SK-N-SH treated with all-trans-retinoic acid at 6 μM for 48 hours (cell line): ENCODE data around the gene RGS7.

ENCODE experiments used
- ATAC-seq: fragments of 200-7000 bp; cut with Tn5 transposase; 3 replicates; pipeline ENCODE4 v1.9.1; 2020; ENCODE audit warnings: mild to moderate bottlenecking, moderate library complexity
- ARNTL ChIP-seq: fragments of 450-650 bp; formaldehyde crosslinking; IDR thresholded peaks from 2 replicates; pipeline ENCODE4 v1.5.0; 2020; ENCODE audit warnings: low read depth, mild to moderate bottlenecking, moderate library complexity, borderline replicate concordance
- BACH2 ChIP-seq: fragments of 250-450 bp; sonication (Bioruptor Pico); IDR thresholded peaks from 2 replicates; pipeline ENCODE4 v1.9.0; 2021; ENCODE audit warnings: mild to moderate bottlenecking, borderline replicate concordance
- CSDC2 ChIP-seq: fragments of 250-450 bp; sonication (Bioruptor Pico); IDR thresholded peaks from 2 replicates; pipeline ENCODE4 v1.5.0; 2020; ENCODE audit warnings: mild to moderate bottlenecking, moderate library complexity
- CSRNP3 ChIP-seq: fragments of 250-450 bp; sonication (Bioruptor Pico); IDR thresholded peaks from 2 replicates; pipeline ENCODE4 v1.5.1; 2021; ENCODE audit warnings: mild to moderate bottlenecking, moderate library complexity
- ESRRG ChIP-seq: fragments of 250-450 bp; sonication (Bioruptor Pico); IDR thresholded peaks from 2 replicates; pipeline ENCODE4 v1.6.1; 2021; ENCODE audit warnings: mild to moderate bottlenecking
- GLIS3 ChIP-seq: fragments of 250-450 bp; sonication (Bioruptor Pico); IDR thresholded peaks from 2 replicates; pipeline ENCODE4 v1.5.0; 2020; ENCODE audit warnings: mild to moderate bottlenecking, moderate library complexity
- ISL1 ChIP-seq: fragments of 250-450 bp; sonication (Bioruptor Pico); IDR thresholded peaks from 2 replicates; pipeline ENCODE4 v2.1.2; 2022; ENCODE audit warnings: mild to moderate bottlenecking, moderate library complexity
- OSR1 ChIP-seq: fragments of 250-450 bp; sonication (Bioruptor Pico); IDR thresholded peaks from 2 replicates; pipeline ENCODE4 v1.8.0; 2022; ENCODE audit warnings: moderate library complexity, mild to moderate bottlenecking, inconsistent platforms
- PPARA ChIP-seq: fragments of 250-450 bp; sonication (Bioruptor Pico); IDR thresholded peaks from 2 replicates; pipeline ENCODE4 v1.5.0; 2020; ENCODE audit warnings: mild to moderate bottlenecking, borderline replicate concordance
- RARB ChIP-seq: fragments of 250-450 bp; sonication (Bioruptor Pico); IDR thresholded peaks from 2 replicates; pipeline ENCODE4 v1.8.0; 2021; ENCODE audit warnings: mild to moderate bottlenecking, moderate library complexity
- SNAI2 ChIP-seq: fragments of 250-450 bp; sonication (Bioruptor Pico); IDR thresholded peaks from 2 replicates; pipeline ENCODE4 v1.5.0; 2020; ENCODE audit warnings: mild to moderate bottlenecking, moderate library complexity
- TCF4 ChIP-seq: fragments of 250-450 bp; sonication (Bioruptor Pico); IDR thresholded peaks from 2 replicates; pipeline ENCODE4 v1.8.0; 2021; ENCODE audit warnings: mild to moderate bottlenecking, moderate library complexity, borderline replicate concordance
- TOX ChIP-seq: fragments of 250-450 bp; sonication (Bioruptor Pico); IDR thresholded peaks from 2 replicates; pipeline ENCODE4 v1.8.0; 2021; ENCODE audit warnings: mild to moderate bottlenecking, moderate library complexity, borderline replicate concordance
- ZC3H10 ChIP-seq: fragments of 250-450 bp; sonication (Bioruptor Pico); IDR thresholded peaks from 2 replicates; pipeline ENCODE4 v1.5.1; 2021; ENCODE audit warnings: mild to moderate bottlenecking, moderate library complexity
- ZFP3 ChIP-seq: fragments of 250-450 bp; sonication (Bioruptor Pico); IDR thresholded peaks from 2 replicates; pipeline ENCODE4 v1.5.0; 2020; ENCODE audit warnings: mild to moderate bottlenecking, moderate library complexity
- ZFP30 ChIP-seq: fragments of 450-650 bp; formaldehyde crosslinking; IDR thresholded peaks from 2 replicates; pipeline ENCODE4 v1.5.0; 2022; ENCODE audit warnings: mild to moderate bottlenecking, moderate library complexity
- ZNF565 ChIP-seq: fragments of 450-650 bp; formaldehyde crosslinking; conservative IDR thresholded peaks from 2 replicates; pipeline ENCODE4 v1.5.0; 2020; ENCODE audit warnings: low read depth, mild to moderate bottlenecking, moderate library complexity
- ZNF8 ChIP-seq: fragments of 450-650 bp; formaldehyde crosslinking; IDR thresholded peaks from 2 replicates; pipeline ENCODE4 v1.5.0; 2020; ENCODE audit warnings: mild to moderate bottlenecking, moderate library complexity
- TF ChIP-seq, protein P1 (sequence below): fragments of 250-450 bp; sonication (Bioruptor Pico); IDR thresholded peaks from 2 replicates; pipeline ENCODE4 v1.8.0; 2021; ENCODE audit warnings: low read depth, mild to moderate bottlenecking, moderate library complexity, borderline replicate concordance
- TF ChIP-seq, protein P2 (sequence below): fragments of 250-450 bp; sonication (Bioruptor Pico); IDR thresholded peaks from 2 replicates; pipeline ENCODE4 v1.8.0; 2020; ENCODE audit warnings: mild to moderate bottlenecking, moderate library complexity, borderline replicate concordance
- TF ChIP-seq, protein P3 (sequence below): fragments of 250-450 bp; sonication (Bioruptor Pico); IDR thresholded peaks from 2 replicates; pipeline ENCODE4 v1.5.1; 2020; ENCODE audit warnings: low read depth, mild to moderate bottlenecking, moderate library complexity
- TF ChIP-seq, protein P4 (sequence below): fragments of 250-450 bp; sonication (Bioruptor Pico); IDR thresholded peaks from 2 replicates; pipeline ENCODE4 v1.5.0; 2020; ENCODE audit warnings: mild to moderate bottlenecking, moderate library complexity

The RGS7 gene

GRCh38 chr1:240942901-240943300 lies 414.1 kb downstream of the RGS7 start:
- TF ChIP-seq ESRRG (CRISPR knock-in tag), result no peak
- TF ChIP-seq CSRNP3, result no peak
- no peak for TF ChIP-seq ISL1 (CRISPR knock-in tag)
- no peak for TF ChIP-seq CSDC2 (CRISPR knock-in tag)
- TF ChIP-seq, protein P1, sequence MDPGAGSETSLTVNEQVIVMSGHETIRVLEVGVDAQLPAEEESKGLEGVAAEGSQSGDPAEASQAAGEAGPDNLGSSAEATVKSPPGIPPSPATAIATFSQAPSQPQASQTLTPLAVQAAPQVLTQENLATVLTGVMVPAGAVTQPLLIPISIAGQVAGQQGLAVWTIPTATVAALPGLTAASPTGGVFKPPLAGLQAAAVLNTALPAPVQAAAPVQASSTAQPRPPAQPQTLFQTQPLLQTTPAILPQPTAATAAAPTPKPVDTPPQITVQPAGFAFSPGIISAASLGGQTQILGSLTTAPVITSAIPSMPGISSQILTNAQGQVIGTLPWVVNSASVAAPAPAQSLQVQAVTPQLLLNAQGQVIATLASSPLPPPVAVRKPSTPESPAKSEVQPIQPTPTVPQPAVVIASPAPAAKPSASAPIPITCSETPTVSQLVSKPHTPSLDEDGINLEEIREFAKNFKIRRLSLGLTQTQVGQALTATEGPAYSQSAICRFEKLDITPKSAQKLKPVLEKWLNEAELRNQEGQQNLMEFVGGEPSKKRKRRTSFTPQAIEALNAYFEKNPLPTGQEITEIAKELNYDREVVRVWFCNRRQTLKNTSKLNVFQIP (CRISPR knock-in tag), result no peak
- no peak for TF ChIP-seq ZFP30 (CRISPR knock-in tag)
- TF ChIP-seq OSR1 (CRISPR knock-in tag), result no peak
- no peak for TF ChIP-seq ZNF565 (CRISPR knock-in tag)
- no peak for TF ChIP-seq ARNTL
- TF ChIP-seq GLIS3 (CRISPR knock-in tag), result no peak
- no peak for TF ChIP-seq PPARA
- TF ChIP-seq ZFP3 (CRISPR knock-in tag), result no peak
- TF ChIP-seq RARB (CRISPR knock-in tag), result no peak
- no peak for TF ChIP-seq TOX
- no peak for TF ChIP-seq ZC3H10 (CRISPR knock-in tag)
- no peak for TF ChIP-seq BACH2 (CRISPR knock-in tag)
- TF ChIP-seq, protein P2, sequence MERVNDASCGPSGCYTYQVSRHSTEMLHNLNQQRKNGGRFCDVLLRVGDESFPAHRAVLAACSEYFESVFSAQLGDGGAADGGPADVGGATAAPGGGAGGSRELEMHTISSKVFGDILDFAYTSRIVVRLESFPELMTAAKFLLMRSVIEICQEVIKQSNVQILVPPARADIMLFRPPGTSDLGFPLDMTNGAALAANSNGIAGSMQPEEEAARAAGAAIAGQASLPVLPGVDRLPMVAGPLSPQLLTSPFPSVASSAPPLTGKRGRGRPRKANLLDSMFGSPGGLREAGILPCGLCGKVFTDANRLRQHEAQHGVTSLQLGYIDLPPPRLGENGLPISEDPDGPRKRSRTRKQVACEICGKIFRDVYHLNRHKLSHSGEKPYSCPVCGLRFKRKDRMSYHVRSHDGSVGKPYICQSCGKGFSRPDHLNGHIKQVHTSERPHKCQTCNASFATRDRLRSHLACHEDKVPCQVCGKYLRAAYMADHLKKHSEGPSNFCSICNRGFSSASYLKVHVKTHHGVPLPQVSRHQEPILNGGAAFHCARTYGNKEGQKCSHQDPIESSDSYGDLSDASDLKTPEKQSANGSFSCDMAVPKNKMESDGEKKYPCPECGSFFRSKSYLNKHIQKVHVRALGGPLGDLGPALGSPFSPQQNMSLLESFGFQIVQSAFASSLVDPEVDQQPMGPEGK (CRISPR knock-in tag), result no peak
- TF ChIP-seq TCF4 (CRISPR knock-in tag), result no peak
- no peak for TF ChIP-seq ZNF8 (CRISPR knock-in tag)
- ATAC-seq, result no peak

DNA sequence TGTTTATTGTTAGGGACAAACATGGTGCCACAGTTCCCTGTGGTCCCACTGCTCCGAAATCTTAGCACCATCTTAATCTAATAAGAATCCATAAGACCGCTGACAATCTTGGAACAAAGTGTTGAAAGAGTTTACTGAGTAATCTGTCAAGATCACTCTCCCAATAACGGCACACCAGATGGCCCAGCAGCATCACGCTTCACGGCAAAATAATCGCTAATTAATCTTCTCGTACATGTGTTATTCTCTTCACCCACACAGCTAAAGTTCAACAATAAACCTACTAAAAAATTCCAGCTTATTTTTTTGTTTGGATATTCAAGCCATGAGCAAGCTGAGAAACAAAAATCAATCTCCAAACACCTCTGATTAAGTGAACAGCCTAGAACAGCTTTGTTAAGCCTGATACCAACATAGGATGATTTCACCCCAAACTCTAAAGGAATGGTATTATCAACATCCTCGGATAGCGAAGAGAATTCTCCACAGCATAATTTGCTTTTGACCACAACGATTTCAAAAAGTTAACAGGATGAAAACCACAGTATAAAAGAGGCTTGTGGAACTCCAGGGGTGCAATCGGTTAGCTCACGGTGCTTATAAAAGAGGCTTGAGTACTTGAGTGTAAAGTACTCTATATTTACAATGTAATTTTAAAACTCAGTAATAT lies 415.2 kb downstream of the RGS7 start:
- ATAC-seq, result no peak
- no peak for TF ChIP-seq PPARA
- TF ChIP-seq, all 23 proteins: peak for 0

GRCh38 chr1:240936911-240937668 lies 419.9 kb downstream of the RGS7 start:
- ATAC-seq, result no peak
- TF ChIP-seq BACH2 (CRISPR knock-in tag) (no peak), ZC3H10 (CRISPR knock-in tag) (no peak), ESRRG (CRISPR knock-in tag) (no peak), SNAI2 (CRISPR knock-in tag) (no peak), ARNTL (no peak), ZFP30 (CRISPR knock-in tag) (no peak), CSDC2 (CRISPR knock-in tag) (no peak), CSRNP3 (no peak), PPARA (no peak)
- TF ChIP-seq, protein P3, sequence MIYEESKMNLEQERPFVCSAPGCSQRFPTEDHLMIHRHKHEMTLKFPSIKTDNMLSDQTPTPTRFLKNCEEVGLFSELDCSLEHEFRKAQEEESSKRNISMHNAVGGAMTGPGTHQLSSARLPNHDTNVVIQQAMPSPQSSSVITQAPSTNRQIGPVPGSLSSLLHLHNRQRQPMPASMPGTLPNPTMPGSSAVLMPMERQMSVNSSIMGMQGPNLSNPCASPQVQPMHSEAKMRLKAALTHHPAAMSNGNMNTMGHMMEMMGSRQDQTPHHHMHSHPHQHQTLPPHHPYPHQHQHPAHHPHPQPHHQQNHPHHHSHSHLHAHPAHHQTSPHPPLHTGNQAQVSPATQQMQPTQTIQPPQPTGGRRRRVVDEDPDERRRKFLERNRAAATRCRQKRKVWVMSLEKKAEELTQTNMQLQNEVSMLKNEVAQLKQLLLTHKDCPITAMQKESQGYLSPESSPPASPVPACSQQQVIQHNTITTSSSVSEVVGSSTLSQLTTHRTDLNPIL (CRISPR knock-in tag), result no peak
- TF ChIP-seq, protein P4, sequence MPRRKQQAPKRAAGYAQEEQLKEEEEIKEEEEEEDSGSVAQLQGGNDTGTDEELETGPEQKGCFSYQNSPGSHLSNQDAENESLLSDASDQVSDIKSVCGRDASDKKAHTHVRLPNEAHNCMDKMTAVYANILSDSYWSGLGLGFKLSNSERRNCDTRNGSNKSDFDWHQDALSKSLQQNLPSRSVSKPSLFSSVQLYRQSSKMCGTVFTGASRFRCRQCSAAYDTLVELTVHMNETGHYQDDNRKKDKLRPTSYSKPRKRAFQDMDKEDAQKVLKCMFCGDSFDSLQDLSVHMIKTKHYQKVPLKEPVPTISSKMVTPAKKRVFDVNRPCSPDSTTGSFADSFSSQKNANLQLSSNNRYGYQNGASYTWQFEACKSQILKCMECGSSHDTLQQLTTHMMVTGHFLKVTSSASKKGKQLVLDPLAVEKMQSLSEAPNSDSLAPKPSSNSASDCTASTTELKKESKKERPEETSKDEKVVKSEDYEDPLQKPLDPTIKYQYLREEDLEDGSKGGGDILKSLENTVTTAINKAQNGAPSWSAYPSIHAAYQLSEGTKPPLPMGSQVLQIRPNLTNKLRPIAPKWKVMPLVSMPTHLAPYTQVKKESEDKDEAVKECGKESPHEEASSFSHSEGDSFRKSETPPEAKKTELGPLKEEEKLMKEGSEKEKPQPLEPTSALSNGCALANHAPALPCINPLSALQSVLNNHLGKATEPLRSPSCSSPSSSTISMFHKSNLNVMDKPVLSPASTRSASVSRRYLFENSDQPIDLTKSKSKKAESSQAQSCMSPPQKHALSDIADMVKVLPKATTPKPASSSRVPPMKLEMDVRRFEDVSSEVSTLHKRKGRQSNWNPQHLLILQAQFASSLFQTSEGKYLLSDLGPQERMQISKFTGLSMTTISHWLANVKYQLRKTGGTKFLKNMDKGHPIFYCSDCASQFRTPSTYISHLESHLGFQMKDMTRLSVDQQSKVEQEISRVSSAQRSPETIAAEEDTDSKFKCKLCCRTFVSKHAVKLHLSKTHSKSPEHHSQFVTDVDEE (CRISPR knock-in tag), result no peak
- TF ChIP-seq, protein P2 (CRISPR knock-in tag), result no peak
- TF ChIP-seq, protein P1 (CRISPR knock-in tag), result no peak
